Neutrophil (primary cell): Measurements from ENCODE around the gene TACC2.
"Not testable (repeated sequence)": the region's sequence is repeated elsewhere in the genome, so short reads cannot be mapped to it uniquely, and the experiment has no call there.

Experiments used
- H3K27ac ChIP-seq: fragments of 200-600 bp; sonication (generic); 2 replicates; pipeline ENCODE4 v1.5.1; 2016; ENCODE audit warnings: mild to moderate bottlenecking, moderate library complexity
- H3K27me3 ChIP-seq: fragments of 200-600 bp; sonication (generic); 2 replicates; pipeline ENCODE4 v1.6.0; 2016; ENCODE audit warnings: mild to moderate bottlenecking
- H3K36me3 ChIP-seq: fragments of 200-600 bp; sonication (generic); 2 replicates; pipeline ENCODE4 v1.5.1; 2017
- H3K4me1 ChIP-seq, 2 experiments: fragments of 200-600 bp in 1 of 2; sonication (generic) in 1 of 2; 1 replicate in 1 of 2; 2 replicates in 1 of 2; pipeline versions ENCODE4 v1.5.1 to v1.6.1; 2013 to 2016; ENCODE audit warnings: low read depth in 1 of 2, low read length in 1 of 2, mild to moderate bottlenecking in 1 of 2, moderate library complexity in 1 of 2; ENCODE audit not compliant: control insufficient read depth in 1 of 2, insufficient read depth in 1 of 2
- H3K4me3 ChIP-seq, 2 experiments: fragments of 200-600 bp in 1 of 2; sonication (generic) in 1 of 2; 1 replicate in 1 of 2; 2 replicates in 1 of 2; pipeline ENCODE4 v1.5.1; 2013 to 2016; ENCODE audit warnings: low read depth in 1 of 2, low read length in 1 of 2, mild to moderate bottlenecking in 1 of 2, moderate library complexity in 1 of 2
- H3K9me3 ChIP-seq: fragments of 200-600 bp; sonication (generic); 2 replicates; pipeline ENCODE4 v1.5.1; 2016
- CTCF ChIP-seq: fragments of 200-600 bp; sonication (generic); IDR thresholded peaks from 2 replicates; pipeline ENCODE4 v1.5.1; 2016; ENCODE audit warnings: antibody characterized with exemption

The TACC2 gene

GRCh38 chr10:122072491-122072890 is 83.5 kb downstream of the TACC2 start:
- Histone ChIP-seq H3K27me3 (no peaks in the 10 kb centered on the region), H3K4me1 (no peaks in the 10 kb centered on the region), H3K27ac (no peak overlapping the region), H3K4me3 (no peak overlapping the region), H3K36me3 (no peaks in the 10 kb centered on the region), H3K9me3 (no peaks in the 10 kb centered on the region)
- TF ChIP-seq CTCF: no peak

- Histone ChIP-seq H3K27ac (no peak overlapping the region), H3K4me1 (no peaks in the 10 kb centered on the region), H3K36me3 (no peaks in the 10 kb centered on the region), H3K27me3 (peaks cover 3% of the 10 kb centered on the region), H3K9me3 (no peaks in the 10 kb centered on the region), H3K4me3 (no peak overlapping the region)
- no peak for TF ChIP-seq CTCF
These were observed 84.5 kb downstream of the TACC2 start for GRCh38 chr10:122073508-122073907.

GRCh38 chr10:122075171-122075570 is 86.2 kb downstream of the TACC2 start:
- H3K9me3 ChIP-seq: no peaks in the 10 kb centered on the region
- no peak for TF ChIP-seq CTCF
- no peak overlapping the region for H3K27ac ChIP-seq
- H3K4me3 ChIP-seq: no peak overlapping the region
- H3K36me3 ChIP-seq: no peaks in the 10 kb centered on the region
- no peaks in the 10 kb centered on the region for H3K4me1 ChIP-seq
- peaks cover 7% of the 10 kb centered on the region for H3K27me3 ChIP-seq

GRCh38 chr10:122075876-122076275 is 86.9 kb downstream of the TACC2 start:
- H3K9me3 ChIP-seq, H3K36me3 ChIP-seq, H3K27me3 ChIP-seq, H3K4me1 ChIP-seq, H3K27ac ChIP-seq, H3K4me3 ChIP-seq: not testable (repeated sequence)

GRCh38 chr10:122077311-122077875 is 88.4 kb downstream of the TACC2 start:
- Histone ChIP-seq H3K9me3 (no peaks in the 10 kb centered on the region), H3K27ac (no peak overlapping the region), H3K4me1 (no peaks in the 10 kb centered on the region), H3K4me3 (no peak overlapping the region), H3K36me3 (no peaks in the 10 kb centered on the region), H3K27me3 (peaks cover 10% of the 10 kb centered on the region)
- TF ChIP-seq CTCF: no peak

GRCh38 chr10:122078326-122078725 is 89.4 kb downstream of the TACC2 start:
- peaks cover 10% of the 10 kb centered on the region for H3K27me3 ChIP-seq
- no peak for TF ChIP-seq CTCF
- H3K4me1 ChIP-seq: no peaks in the 10 kb centered on the region
- no peaks in the 10 kb centered on the region for H3K9me3 ChIP-seq
- no peak overlapping the region for H3K4me3 ChIP-seq
- no peaks in the 10 kb centered on the region for H3K36me3 ChIP-seq
- H3K27ac ChIP-seq: no peak overlapping the region
